Smooth muscle cell of the brain vasculature (primary cell): ENCODE measurements around the gene LRRC8C.
"Not testable (repeated sequence)": the region's sequence is repeated elsewhere in the genome, so short reads cannot be mapped to it uniquely, and the experiment has no call there.

ENCODE experiments used
- DNase-seq: peaks from one replicate; pipeline ENCODE4 v3.0.0-alpha.2; 2012; ENCODE audit warnings: low read depth, low spot score

The LRRC8C gene

GRCh38 chr1:89704014-89704413, 71.1 kb downstream of the LRRC8C start:
- DNase-seq = no peak

- DNase-seq = not testable (repeated sequence)
Measured at GRCh38 chr1:89704885-89705284, 72.0 kb downstream of the LRRC8C start.

GRCh38 chr1:89705901-89706699, 73.2 kb downstream of the LRRC8C start:
- no peak for DNase-seq

DNA sequence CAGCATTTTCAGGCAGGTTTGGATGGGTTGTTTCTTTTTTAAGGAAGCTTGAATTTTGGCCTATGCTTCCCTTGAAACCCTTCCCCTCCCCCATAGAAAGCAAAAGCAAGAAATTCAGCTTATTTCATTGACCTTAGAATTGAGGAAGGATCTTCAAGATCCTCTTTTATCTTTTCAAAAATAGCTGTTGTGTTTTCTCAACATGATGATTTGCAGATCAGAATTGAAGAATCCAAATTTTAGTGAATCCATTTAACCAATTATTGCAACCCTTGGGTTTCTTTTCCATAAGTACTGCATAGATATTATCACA, 73.7 kb downstream of the LRRC8C start:
- no peak for DNase-seq

DNA sequence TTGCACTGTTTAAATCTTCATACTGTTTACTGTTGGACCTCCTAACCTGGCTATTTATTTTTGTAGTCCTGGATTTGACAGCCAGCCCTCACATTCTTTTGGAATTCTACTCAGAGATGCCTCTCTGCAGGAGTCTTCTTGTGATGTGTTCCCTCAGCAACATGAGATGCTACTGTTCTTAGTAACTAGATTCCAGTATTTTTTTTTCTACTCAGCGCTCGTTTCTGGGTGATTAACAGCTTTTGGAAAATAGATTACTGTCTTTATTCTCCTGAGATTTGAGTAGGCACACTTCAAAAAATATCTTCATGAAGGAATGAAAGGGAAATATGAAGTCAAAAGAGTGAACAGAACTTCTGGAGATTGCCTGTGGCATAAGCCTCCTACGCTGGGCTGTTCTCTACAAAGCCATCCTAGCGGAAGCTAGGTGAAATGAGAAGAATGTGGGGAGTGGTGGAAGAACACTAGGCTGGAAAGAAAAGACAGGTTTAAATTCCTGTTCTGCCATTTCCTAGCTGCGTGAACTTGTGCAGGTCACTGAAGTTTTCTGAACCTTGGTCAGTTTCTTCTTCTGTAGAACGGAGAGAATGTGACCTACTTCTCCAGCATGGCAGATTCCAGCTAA, 75.9 kb downstream of the LRRC8C start:
- DNase-seq = peak; percentile 62

GRCh38 chr1:89710498-89711139, 77.7 kb downstream of the LRRC8C start:
- DNase-seq = no peak

- no peak for DNase-seq
Measured at GRCh38 chr1:89711140-89711778, 78.3 kb downstream of the LRRC8C start.

DNA sequence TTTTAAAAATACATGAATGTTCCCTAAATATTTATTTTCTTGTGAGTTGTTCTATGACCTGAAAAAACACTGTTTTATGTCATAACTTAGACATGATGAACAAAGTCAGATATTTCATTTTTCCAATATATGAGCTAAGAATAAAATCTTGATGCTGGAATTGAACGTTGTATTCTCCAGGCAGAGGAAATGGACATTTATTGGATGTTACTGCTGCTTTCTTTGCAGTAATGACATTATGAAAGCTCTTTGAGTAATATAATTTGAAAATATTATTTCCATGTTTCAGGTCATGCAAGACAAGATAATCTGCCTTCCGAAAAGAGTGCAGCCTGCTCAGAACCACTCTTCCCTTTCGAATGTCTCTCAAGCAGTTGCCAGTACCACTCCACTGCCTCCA, 79.5 kb downstream of the LRRC8C start:
- DNase-seq = no peak

DNA sequence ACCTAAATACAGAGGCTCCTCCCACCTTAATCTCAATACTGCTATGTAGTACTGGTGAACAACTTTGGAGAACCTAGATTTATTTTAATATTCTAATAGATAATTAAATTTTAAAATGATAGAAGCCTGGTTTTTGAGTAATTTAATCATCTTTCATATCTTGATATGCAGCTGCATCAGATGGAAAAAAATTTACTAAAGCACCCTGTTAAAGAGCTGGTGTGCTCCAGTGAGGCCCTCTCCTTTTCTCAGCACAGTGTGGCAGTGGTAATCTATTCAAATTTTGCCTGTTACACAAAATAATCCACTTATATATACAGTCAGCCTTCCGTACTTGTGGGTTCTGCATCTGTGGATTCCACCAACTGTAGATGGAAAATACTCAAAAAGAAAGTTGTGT, 82.8 kb downstream of the LRRC8C start:
- no peak for DNase-seq

DNA sequence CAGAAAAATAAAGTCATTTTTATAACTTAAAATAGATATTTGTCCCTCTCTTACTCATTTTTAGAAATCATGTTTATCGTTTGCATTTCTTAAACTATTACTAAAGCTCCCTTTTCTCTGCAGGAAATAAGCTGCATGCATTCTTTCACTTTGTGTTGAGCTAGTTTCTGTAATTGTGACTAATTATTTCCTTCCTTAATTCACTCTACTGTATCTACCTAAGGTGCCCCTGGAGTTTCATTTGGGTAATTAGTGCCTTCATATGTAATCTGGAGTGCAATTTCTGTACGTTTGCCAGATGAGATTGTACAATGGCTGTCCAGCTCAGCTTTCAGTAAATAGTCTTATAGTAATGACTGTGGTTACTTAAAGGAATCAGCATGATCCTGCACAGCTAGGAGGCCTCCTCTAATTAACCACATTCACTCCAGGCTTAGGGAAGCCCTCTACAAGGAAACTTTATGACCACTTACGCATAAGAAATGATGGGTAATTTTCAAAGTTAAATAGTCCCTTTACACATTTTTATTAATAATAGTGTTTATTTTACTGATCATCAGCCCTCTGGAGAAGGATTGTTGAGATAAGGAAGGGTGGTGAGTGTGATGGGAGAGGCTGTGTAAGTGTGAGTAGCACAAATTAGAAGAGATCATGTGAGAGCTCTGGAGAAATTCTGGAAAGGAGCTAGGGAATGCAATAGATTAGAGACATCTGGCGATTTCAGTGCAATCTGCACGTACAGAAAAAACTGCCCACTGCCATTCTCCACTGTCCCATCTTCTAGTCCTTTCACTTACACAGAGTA, 86.8 kb downstream of the LRRC8C start:
- no peak for DNase-seq

DNA sequence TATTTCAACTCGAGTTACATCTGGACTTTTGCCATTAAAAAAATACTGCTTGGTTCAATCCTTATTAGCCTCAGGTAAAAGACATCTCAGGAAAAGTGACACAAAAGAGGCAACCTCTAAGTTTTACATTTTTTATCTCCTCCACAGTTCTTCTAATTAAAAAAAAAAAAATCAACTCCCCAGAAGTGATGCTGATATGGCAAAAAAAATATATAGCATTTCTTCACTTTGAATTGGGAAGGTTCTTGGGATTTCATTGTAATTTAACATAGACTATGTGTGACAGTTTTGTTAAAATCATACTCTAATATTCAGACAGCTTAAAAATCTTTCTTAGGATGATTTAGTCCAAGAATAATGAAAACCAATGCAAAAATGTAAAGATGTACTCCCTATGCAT, 87.9 kb downstream of the LRRC8C start:
- DNase-seq = no peak

GRCh38 chr1:89721351-89721750, 88.4 kb downstream of the LRRC8C start:
- DNase-seq = no peak

- no peak for DNase-seq
Measured at GRCh38 chr1:89723144-89723543, 90.2 kb downstream of the LRRC8C start.

DNA sequence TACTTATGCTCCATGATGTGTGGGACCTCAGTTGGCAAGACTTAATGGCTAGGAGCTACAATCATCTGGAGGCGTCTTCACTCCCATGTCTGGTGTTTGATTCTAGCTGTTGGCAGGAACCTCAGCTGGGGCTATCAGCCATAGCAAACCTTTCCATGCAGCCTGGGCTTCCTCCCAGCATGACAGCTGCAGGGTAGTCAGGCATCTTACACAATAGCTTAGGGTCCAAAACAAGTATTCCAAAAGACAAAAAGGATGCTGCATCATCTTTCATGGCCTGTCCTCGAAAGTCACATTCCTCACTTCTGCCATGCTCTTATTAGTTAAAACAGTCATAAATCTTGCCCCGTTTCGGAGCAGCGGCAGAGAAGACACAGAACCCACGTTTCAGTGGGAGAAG, 90.9 kb downstream of the LRRC8C start:
- DNase-seq = no peak

DNA sequence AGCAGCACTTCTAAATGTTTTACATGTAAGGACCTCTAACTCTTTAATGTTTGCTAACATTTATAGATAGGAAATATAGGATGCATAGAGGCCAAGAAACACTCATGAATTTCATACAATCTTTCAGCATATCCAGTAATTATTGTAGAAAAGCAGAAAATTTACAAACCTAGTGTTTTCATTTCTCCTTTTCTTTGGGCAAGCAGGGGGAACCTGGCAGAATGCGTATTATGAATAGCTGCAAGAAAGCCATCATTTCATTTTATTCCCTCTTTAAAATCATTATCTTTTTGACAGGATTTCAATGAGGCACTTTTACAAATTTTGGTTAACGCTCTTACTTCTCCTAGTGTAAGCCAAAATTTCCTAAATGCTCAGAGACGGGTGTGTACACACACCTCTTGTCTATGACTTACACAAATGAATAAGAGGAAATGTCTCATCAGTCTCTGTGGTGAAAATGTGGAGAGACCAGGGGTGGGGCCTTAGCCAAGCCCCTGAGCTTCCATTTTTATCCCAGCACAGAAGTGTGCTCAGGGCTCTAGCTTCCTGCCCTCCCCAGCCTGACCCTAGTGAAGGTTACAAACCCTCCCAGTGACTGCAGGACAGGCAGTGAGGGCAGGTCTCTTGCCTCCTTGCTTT, 91.6 kb downstream of the LRRC8C start:
- no peak for DNase-seq

- DNase-seq = no peak
Measured at GRCh38 chr1:89725011-89725370, 92.1 kb downstream of the LRRC8C start.

DNA sequence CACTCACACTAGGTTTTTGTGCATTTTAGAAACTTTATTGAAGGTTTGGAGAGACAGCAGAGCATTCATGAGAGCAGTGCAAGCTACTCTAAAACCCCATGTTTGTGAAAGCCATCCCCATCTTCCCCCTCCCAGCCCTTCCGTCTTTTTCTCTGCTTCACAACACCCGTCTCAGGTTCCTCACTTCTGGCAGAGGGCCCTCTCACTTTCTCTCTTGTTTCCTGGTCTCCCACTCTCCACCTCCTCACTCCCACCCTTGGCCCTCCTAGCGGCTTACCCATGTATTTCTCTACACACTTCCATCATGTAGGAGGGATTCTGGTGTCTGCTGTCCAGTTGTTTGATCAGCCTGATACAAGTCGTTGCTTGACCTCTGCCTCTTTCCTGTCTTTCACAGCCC, 92.7 kb downstream of the LRRC8C start:
- DNase-seq = no peak

- DNase-seq = no peak
Measured at GRCh38 chr1:89727517-89728312, 94.8 kb downstream of the LRRC8C start.

DNA sequence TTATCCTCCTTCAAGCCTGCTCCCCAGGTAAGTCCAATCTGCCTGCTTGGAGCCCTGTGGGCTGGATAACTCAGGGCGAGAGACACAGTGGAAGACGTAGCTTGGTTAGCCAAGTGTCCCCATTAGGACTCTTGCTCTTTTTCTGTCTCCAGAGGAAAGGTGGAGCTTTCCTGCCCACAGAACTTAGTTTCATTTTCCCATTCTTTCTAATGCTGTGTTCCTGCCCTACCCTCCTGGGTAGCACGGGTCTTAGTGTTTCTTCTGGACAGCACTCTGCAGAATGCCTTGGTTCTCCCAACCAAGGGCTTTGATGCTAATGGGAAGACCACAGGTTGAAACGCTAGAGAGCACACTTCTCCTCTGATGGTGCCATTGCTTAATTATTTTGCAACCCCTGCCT, 95.5 kb downstream of the LRRC8C start:
- DNase-seq = no peak

GRCh38 chr1:89732206-89732605, 99.3 kb downstream of the LRRC8C start:
- DNase-seq = no peak
